Ovary (tissue), 9 donors: ENCODE measurements around the gene PAOX. TPM values are rescaled to one million over a fixed set of nuclear protein-coding genes. Genes with fewer than 3 reads are reported as not detected.

ENCODE experiments used
- DNase-seq, 5 donors: peaks; one replicate each; pipeline ENCODE4 v3.0.0-alpha.2; 2019 to 2020
- H3K27ac ChIP-seq, 2 donors: fragments of 200-600 bp; one replicate each; pipeline versions ENCODE4 v1.5.1 to v1.8.0; 2019 to 2022
- H3K27me3 ChIP-seq: fragments of 200-600 bp; one replicate; pipeline ENCODE4 v1.8.0; 2022
- H3K36me3 ChIP-seq: fragments of 200-600 bp; sonication (generic); one replicate; pipeline ENCODE4 v1.5.1; 2019
- H3K4me1 ChIP-seq: one replicate; pipeline ENCODE4 v1.8.1; 2013; ENCODE audit warnings: mild to moderate bottlenecking, moderate library complexity; ENCODE audit not compliant: insufficient read depth
- H3K4me3 ChIP-seq: fragments of 200-600 bp; sonication (generic); one replicate; pipeline ENCODE4 v1.5.1; 2017
- H3K9me3 ChIP-seq, 2 donors: fragments of 200-600 bp in 1 of 2; sonication (generic) in 1 of 2; one replicate each; pipeline versions ENCODE4 v1.5.1 to v1.8.1; 2013 to 2019; ENCODE audit warnings: mild to moderate bottlenecking in 1 of 2, moderate library complexity in 1 of 2
- EP300 ChIP-seq: sonication (generic); formaldehyde crosslinking; IDR thresholded peaks from one replicate; pipeline ENCODE4 v1.6.1; 2017; ENCODE audit warnings: antibody characterized with exemption
- POLR2A ChIP-seq: fragments of 450-650 bp; IDR thresholded peaks from one replicate; pipeline ENCODE4 v1.6.1; 2017; ENCODE audit warnings: antibody characterized with exemption, mild to moderate bottlenecking, moderate library complexity
- WGBS, 3 donors: extraction: QIAGEN DNeasy Blood & Tissue Kit in 1 of 3; methylation state at CpG; one replicate each; pipeline versions ENCODE4 v1.1.5 to v1.1.7; 2013 to 2017; 5-methylcytosine and 5-hydroxymethylcytosine counted together
- intact Hi-C, 4 donors: fragments of 100-400 bp; cut with DNase I; formaldehyde crosslinking; loops; one replicate each; pipeline versions ENCODE4 v1.11.0 to v1.15.1; 2022 to 2023
- polyA plus RNA-seq, 2 donors: library from polyadenylated mRNA; stranded (reverse); fragments of 200-250 nt in 1 of 2; fragments of 350-450 nt in 1 of 2; fragmentation: Illumina TruSeq in 1 of 2; extraction: RNeasy Lipid Tissue Mini Kit (QIAGEN cat#74804) in 1 of 2; gene quantifications; one replicate each; pipeline ENCODE4 v1.2.3, GENCODE V29; 2013 to 2014
- total RNA-seq, 7 donors: library from RNA; depleted of rRNA in 2 of 7; stranded (reverse); fragments of >200 nt in 2 of 7; fragmentation: NEBNext Ultra II Directional in 3 of 7; extraction: Animal tissue kit (Norgen Biotek cat#: 25700) in 3 of 7; gene quantifications; one replicate each; pipeline versions ENCODE4 v1.1.0 to v1.2.4, GENCODE V29; 2016 to 2023
- TF ChIP-seq, protein P1 (sequence below), 3 donors: fragments of 450-650 bp in 2 of 3; fragments of 200-600 bp in 1 of 3; IDR thresholded peaks; one replicate each; pipeline versions ENCODE4 v1.5.1 to v1.8.0; 2016 to 2022; ENCODE audit warnings: antibody characterized with exemption in 3 of 3, mild to moderate bottlenecking in 1 of 3
- donor health status: DM: no; HTN: no; CAD: no; lungs with moderate emphysema.
- donor health status: DM: no; HTN: no; CAD: no.
- donor health status: Bipolar disorder and iron deficiency.
- donor health status: DM: yes; HTN: yes; CAD: no.
- donor health status: DM: no; HTN: no; CAD: no.
- donor health status: DM: yes; HTN: yes; CAD: no.

Gene PAOX
- total and polyA plus RNA-seq, 9 donors: 2.1 to 11.4 (median 8.7) TPM

DNA sequence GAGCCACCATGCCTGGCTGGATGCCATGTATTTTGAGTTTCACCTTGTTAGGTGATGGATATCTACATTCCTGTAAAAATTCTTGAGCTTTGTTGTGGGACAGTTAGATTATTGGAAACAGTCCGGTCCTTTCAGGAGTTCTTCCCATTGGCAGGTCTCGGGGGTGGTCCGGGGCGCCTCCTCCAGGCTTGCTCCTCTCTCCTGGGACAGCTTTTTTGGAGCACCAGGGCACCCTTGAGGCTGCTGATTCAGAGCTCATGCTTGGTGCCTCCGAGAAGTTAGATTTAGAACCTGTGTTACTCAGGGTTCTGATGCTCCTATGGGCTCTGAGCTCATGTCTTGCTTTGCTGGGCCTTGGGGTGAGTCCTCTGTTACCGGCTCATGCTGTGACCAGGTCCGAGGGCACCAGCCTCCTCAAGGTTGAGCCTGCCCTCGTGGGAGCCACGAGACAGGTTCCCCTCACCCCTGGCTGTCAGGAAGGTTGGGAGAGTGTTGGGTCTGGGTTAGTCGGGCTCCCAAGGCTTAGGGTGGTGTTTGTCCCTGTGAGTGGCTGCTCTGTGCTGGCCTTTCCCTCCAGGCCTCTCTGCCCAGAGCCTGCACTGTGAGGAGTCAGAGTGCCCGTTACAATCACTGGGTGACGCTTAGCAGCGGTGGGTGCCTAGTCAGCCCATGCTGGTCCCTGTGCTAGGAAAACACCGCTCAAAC, 39.4 kb downstream of the PAOX start:
- Histone ChIP-seq H3K27ac (no peak overlapping the region), H3K36me3 (no peaks in the 10 kb centered on the region), H3K4me3 (no peak overlapping the region), H3K4me1 (peaks cover 3% of the 10 kb centered on the region), H3K9me3 (no peaks in the 10 kb centered on the region), H3K27me3 (no peaks in the 10 kb centered on the region)
- intact Hi-C loops: no loop called here
- TF ChIP-seq, protein P1, sequence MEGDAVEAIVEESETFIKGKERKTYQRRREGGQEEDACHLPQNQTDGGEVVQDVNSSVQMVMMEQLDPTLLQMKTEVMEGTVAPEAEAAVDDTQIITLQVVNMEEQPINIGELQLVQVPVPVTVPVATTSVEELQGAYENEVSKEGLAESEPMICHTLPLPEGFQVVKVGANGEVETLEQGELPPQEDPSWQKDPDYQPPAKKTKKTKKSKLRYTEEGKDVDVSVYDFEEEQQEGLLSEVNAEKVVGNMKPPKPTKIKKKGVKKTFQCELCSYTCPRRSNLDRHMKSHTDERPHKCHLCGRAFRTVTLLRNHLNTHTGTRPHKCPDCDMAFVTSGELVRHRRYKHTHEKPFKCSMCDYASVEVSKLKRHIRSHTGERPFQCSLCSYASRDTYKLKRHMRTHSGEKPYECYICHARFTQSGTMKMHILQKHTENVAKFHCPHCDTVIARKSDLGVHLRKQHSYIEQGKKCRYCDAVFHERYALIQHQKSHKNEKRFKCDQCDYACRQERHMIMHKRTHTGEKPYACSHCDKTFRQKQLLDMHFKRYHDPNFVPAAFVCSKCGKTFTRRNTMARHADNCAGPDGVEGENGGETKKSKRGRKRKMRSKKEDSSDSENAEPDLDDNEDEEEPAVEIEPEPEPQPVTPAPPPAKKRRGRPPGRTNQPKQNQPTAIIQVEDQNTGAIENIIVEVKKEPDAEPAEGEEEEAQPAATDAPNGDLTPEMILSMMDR (IDR thresholded peaks at IDR 0.05): no peak
- TF ChIP-seq POLR2A: no peak
- TF ChIP-seq EP300: no peak
- WGBS, 3 donors: 90 to 95% (median 94%) methylated on average over 14 of the region's 14 CpGs
- DNase-seq: peak in 1 of 5 donors; percentile 10

DNA sequence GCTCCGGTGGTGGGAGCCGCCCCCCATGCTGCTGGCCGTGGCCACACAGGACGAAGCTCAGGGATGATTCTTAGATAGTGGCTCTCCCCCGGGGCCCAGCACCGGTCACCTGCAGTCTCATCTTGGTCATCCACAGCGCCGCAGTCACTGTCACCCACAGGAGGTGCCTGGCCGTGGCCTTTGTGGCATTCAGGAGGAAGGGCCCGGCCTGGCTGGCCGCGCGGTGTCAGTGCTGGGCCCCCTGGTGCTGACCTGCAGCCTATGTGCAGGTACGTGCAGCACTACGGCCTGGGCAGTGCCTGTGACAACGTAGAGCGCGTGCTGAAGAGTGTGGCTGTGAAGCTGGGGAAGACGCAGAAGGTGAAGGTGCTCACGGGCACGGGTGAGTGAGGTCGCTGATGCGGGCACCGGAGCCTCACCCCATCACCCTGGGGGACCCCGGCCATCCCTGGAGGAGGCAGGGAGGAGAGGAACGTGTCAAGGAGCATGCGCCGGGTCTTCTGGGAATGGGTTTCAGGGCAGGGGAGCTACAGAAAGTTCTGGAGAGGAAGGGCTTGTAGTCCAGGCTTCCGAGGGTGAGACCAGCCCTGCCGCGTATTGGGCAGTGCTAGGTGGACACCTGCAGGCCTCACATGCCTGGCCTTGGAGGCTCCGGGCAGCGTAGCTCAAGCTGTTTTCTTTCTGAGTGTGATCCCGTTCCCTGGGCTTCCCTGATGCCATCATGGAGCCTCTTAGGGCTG, 40.3 kb downstream of the PAOX start:
- H3K4me3 ChIP-seq: no peak overlapping the region
- DNase-seq: peak in 1 of 5 donors; percentile 14
- H3K27me3 ChIP-seq: no peaks in the 10 kb centered on the region
- WGBS, 3 donors: 84 to 88% (median 87%) methylated on average over 34 of the region's 34 CpGs
- intact Hi-C loops: no loop called here
- H3K36me3 ChIP-seq: no peaks in the 10 kb centered on the region
- H3K27ac ChIP-seq: no peak overlapping the region
- peaks cover 3% of the 10 kb centered on the region for H3K4me1 ChIP-seq
- H3K9me3 ChIP-seq: no peaks in the 10 kb centered on the region
- TF ChIP-seq, protein P1 (IDR thresholded peaks at IDR 0.05): no peak
- TF ChIP-seq POLR2A (no peak), EP300 (no peak)

DNA sequence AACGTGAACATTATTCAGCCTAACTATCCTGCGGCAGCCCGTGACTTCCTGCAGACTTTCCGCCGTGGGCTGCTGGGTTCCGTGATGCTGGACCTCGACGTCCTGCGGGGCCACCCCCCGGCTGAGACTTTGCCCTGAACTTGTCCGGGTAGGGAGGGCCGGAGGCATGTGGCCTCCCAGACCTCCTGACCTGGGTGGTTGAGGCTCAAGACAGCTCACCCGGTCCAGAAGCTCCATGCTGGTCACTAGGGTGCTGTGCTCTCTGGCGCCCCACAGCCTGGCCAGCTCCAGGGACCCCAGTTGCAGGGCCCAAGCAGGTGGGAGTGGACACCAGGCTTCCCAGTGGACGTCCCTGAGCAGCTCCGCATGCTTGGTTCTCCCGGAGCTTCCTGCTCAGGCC, 41.0 kb downstream of the PAOX start:
- Histone ChIP-seq H3K4me3 (no peak overlapping the region), H3K36me3 (no peaks in the 10 kb centered on the region), H3K4me1 (peaks cover 3% of the 10 kb centered on the region), H3K9me3 (no peaks in the 10 kb centered on the region), H3K27me3 (no peaks in the 10 kb centered on the region), H3K27ac (no peak overlapping the region)
- DNase-seq: no peak
- intact Hi-C loops: no loop called here
- no peak for TF ChIP-seq EP300
- TF ChIP-seq, protein P1 (IDR thresholded peaks at IDR 0.05): no peak
- 86 to 89% (median 86%) methylated on average over 16 to 17 of the region's 17 CpGs for WGBS, 3 donors

DNA sequence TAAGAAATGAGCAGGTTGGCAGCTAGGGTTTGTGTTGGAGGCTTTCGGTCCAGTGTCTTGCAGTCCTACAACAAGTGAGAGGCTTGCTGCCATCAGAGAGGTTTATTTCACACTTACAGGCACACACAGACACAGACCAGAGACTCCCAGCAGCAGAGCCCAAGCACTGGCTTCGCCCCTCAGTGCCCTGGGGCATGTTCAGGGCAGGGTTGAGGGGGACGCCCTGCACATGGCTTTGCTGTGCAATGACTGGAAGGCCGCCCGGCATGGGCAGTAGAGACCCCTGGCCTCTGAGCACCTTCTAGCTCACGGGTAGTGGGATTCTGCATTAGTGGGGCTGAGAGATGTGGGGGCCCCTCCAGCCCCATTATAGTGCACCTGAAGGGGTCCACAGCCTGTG, 41.5 kb downstream of the PAOX start:
- no peak overlapping the region for H3K27ac ChIP-seq
- intact Hi-C loops: no loop called here
- no peaks in the 10 kb centered on the region for H3K36me3 ChIP-seq
- WGBS, 3 donors: 86 to 96% (median 90%) methylated on average over 5 to 6 of the region's 6 CpGs
- no peak for DNase-seq
- H3K4me3 ChIP-seq: no peak overlapping the region
- H3K27me3 ChIP-seq: no peaks in the 10 kb centered on the region
- no peak for TF ChIP-seq EP300
- no peak for TF ChIP-seq POLR2A
- TF ChIP-seq, protein P1 (IDR thresholded peaks at IDR 0.05): no peak
- H3K4me1 ChIP-seq: peaks cover 3% of the 10 kb centered on the region
- no peaks in the 10 kb centered on the region for H3K9me3 ChIP-seq
